Right cardiac atrium (tissue), 5 donors: ENCODE measurements around the gene DNMT3A. TPM values are rescaled to one million over a fixed set of nuclear protein-coding genes. Genes with fewer than 3 reads are reported as not detected.

Source experiments
- ATAC-seq, 2 donors: fragments of 200-7000 bp; cut with Tn5 transposase; one replicate each; pipeline versions ENCODE4 v1.8.0 to v1.9.1; 2020; ENCODE audit warnings: moderate library complexity in 2 of 2, mild to moderate bottlenecking in 1 of 2
- DNase-seq, 3 donors: peaks; one replicate each; pipeline ENCODE4 v3.0.0-alpha.2; 2020
- H3K27ac ChIP-seq: one replicate; pipeline ENCODE4 v1.5.1; 2013; ENCODE audit warnings: mild to moderate bottlenecking, low read length, control low read depth, moderate library complexity
- H3K27me3 ChIP-seq: one replicate; pipeline ENCODE4 v1.6.1; 2013; ENCODE audit not compliant: control insufficient read depth, insufficient read depth
- H3K4me1 ChIP-seq: one replicate; pipeline ENCODE4 v1.6.1; 2013; ENCODE audit warnings: low read length; ENCODE audit not compliant: control insufficient read depth, insufficient read depth
- H3K4me3 ChIP-seq: one replicate; pipeline ENCODE4 v1.5.1; 2013; ENCODE audit warnings: low read length, control low read depth
- H3K9me3 ChIP-seq: one replicate; pipeline ENCODE4 v1.6.1; 2013; ENCODE audit warnings: low read length; ENCODE audit not compliant: control insufficient read depth
- WGBS: extraction: QIAGEN DNeasy Blood & Tissue Kit; methylation state at CpG from one replicate; pipeline ENCODE4 v1.1.7; 2013; 5-methylcytosine and 5-hydroxymethylcytosine counted together
- intact Hi-C, 4 donors: fragments of 100-400 bp; cut with DNase I; formaldehyde crosslinking; loops; one replicate each; pipeline versions ENCODE4 v1.11.0 to v1.14.0; 2022 to 2023
- polyA plus RNA-seq: library from polyadenylated mRNA; stranded (reverse); fragments of 200-250 nt; gene quantifications from one replicate; pipeline ENCODE4 v1.2.3, GENCODE V29; 2013
- total RNA-seq, 4 donors: library from RNA; stranded (reverse); fragmentation: NEBNext Ultra II Directional; extraction: Animal tissue kit (Norgen Biotek cat#: 25700); gene quantifications; one replicate each; pipeline ENCODE4 v1.2.1, GENCODE V29; 2021
- donor health status: healthy with polysubstance abuse.
- donor health status: DM: no; HTN: yes; CAD: no.
- donor health status: DM: no; HTN: no; CAD: no.
- donor health status: DM: no; HTN: yes; CAD: no; lungs with severe emphysema.
- donor health status: DM: yes; HTN: yes; CAD: no.

The DNMT3A gene
- total and polyA plus RNA-seq, 5 donors: 9.9 to 22.9 (median 20.2) TPM

DNA sequence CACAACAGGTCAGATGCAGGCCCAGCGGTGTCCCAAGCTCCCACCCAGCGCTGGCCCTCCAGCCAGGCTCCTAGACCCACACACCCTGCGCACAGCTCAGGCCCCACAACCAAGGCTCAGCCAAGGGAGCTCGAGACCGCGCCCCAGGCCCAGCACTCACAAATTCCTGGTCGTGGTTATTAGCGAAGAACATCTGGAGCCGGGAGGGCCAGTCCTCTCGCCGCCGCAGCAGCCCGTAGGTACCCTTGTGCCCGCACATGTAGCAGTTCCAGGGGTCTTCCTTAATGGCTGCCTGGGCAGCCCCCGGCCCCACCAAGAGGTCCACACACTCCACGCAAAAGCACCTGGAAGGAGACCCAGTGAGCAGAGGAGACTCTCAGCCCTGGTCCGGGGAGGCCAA lies 97.7 kb downstream of the DNMT3A start:
- ATAC-seq (no peak), DNase-seq (peak in 1 of 3 donors; percentile 45)
- H3K4me1 ChIP-seq: no peaks in the 10 kb centered on the region
- H3K4me3 ChIP-seq: no peak overlapping the region
- 96% methylated on average over 17 of the region's 17 CpGs for WGBS
- H3K27ac ChIP-seq: no peak overlapping the region
- intact Hi-C loops: no loop called here
- no peaks in the 10 kb centered on the region for H3K27me3 ChIP-seq
- H3K9me3 ChIP-seq: no peaks in the 10 kb centered on the region

GRCh38 chr2:25241452-25241851 lies 100.3 kb downstream of the DNMT3A start:
- 96% methylated on average over 13 of the region's 13 CpGs for WGBS
- no peaks in the 10 kb centered on the region for H3K4me1 ChIP-seq
- ATAC-seq (no peak), DNase-seq (peak in 1 of 3 donors; percentile 39)
- no peaks in the 10 kb centered on the region for H3K27me3 ChIP-seq
- intact Hi-C loops: no loop called here
- H3K4me3 ChIP-seq: no peak overlapping the region
- H3K9me3 ChIP-seq: no peaks in the 10 kb centered on the region
- H3K27ac ChIP-seq: no peak overlapping the region

GRCh38 chr2:25240636-25241035 lies 101.1 kb downstream of the DNMT3A start:
- no peak overlapping the region for H3K4me3 ChIP-seq
- no peaks in the 10 kb centered on the region for H3K27me3 ChIP-seq
- no peak for DNase-seq
- H3K4me1 ChIP-seq: no peaks in the 10 kb centered on the region
- H3K9me3 ChIP-seq: no peaks in the 10 kb centered on the region
- 64% methylated on average over 9 of the region's 9 CpGs for WGBS
- no peak for ATAC-seq
- H3K27ac ChIP-seq: no peak overlapping the region
- intact Hi-C loops: no loop called here

- H3K27me3 ChIP-seq: no peaks in the 10 kb centered on the region
- intact Hi-C loops: no loop called here
- no peaks in the 10 kb centered on the region for H3K9me3 ChIP-seq
- ATAC-seq: no peak
- H3K4me3 ChIP-seq: no peak overlapping the region
- 85% methylated on average over 9 of the region's 9 CpGs for WGBS
- peak in 1 of 3 donors; percentile 5 for DNase-seq
- H3K4me1 ChIP-seq: no peaks in the 10 kb centered on the region
- no peak overlapping the region for H3K27ac ChIP-seq
These were observed 102.8 kb downstream of the DNMT3A start for GRCh38 chr2:25238920-25239319.

DNA sequence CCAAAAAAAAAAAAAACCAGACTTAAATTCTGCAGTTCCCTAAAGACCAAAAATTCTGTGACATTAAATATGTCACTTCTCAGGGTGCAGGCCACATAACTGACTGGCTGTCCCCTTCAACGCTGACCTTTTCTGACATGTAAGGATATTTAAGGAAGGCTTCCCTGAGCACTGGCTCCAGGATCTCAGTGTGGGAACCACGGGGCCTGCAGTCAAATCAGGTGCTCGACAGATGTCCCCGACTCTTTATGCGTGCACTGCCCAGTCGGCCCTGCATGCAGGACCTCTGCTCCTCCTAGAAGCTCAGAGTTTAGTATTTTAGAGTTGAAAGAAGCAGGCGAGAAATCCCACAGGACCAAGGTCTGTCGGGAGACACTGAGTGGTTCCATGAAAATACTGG lies 104.0 kb downstream of the DNMT3A start:
- no peak overlapping the region for H3K27ac ChIP-seq
- H3K9me3 ChIP-seq: no peaks in the 10 kb centered on the region
- no peak overlapping the region for H3K4me3 ChIP-seq
- no peaks in the 10 kb centered on the region for H3K4me1 ChIP-seq
- ATAC-seq (no peak), DNase-seq (peak in 1 of 3 donors; percentile 21)
- WGBS: 78% methylated on average over 8 of the region's 8 CpGs
- intact Hi-C loops: no loop called here
- no peaks in the 10 kb centered on the region for H3K27me3 ChIP-seq

GRCh38 chr2:25236736-25237135 lies 105.0 kb downstream of the DNMT3A start:
- ATAC-seq (peak in 1 of 2 donors; percentile 15), DNase-seq (no peak)
- no peaks in the 10 kb centered on the region for H3K27me3 ChIP-seq
- WGBS: 63% methylated on average over 8 of the region's 8 CpGs
- no peak overlapping the region for H3K27ac ChIP-seq
- no peak overlapping the region for H3K4me3 ChIP-seq
- H3K4me1 ChIP-seq: no peaks in the 10 kb centered on the region
- no peaks in the 10 kb centered on the region for H3K9me3 ChIP-seq
- intact Hi-C loops: no loop called here

GRCh38 chr2:25234738-25235137 lies 107.0 kb downstream of the DNMT3A start:
- no peak for ATAC-seq
- H3K4me3 ChIP-seq: no peak overlapping the region
- 79% methylated on average over 8 of the region's 8 CpGs for WGBS
- no peaks in the 10 kb centered on the region for H3K9me3 ChIP-seq
- no peak for DNase-seq
- intact Hi-C loops: no loop called here
- H3K27ac ChIP-seq: no peak overlapping the region
- H3K27me3 ChIP-seq: no peaks in the 10 kb centered on the region
- no peaks in the 10 kb centered on the region for H3K4me1 ChIP-seq

DNA sequence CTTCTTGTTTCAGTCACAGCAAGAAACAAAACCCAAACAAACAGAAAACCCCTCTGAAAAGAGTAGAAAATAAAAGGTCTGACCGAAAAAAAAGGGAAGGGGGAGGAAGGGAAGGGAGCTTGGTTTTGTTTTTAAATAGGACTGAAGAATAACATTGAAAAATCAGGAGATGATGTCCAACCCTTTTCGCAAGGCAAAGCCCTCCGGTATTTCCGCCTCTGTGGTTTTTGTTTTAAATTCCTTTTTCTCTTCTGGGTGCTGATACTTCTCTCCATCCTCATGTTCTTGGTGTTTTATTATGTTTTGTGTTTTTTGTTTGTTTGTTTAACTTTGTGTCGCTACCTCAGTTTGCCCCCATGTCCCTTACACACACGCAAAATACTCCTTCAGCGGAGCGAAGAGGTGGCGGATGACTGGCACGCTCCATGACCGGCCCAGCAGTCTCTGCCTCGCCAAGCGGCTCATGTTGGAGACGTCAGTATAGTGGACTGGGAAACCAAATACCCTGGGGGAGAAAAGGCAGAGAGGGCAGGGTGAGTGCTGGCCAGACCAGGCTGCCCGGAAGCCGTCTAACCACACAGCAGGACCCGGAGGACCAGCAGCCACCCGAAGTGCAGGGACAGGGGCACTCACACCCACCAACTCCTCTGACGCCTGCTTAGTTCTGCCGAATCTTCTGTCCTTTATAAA lies 107.7 kb downstream of the DNMT3A start:
- Histone ChIP-seq H3K4me1 (peaks cover under 1% of the 10 kb centered on the region), H3K27ac (no peak overlapping the region), H3K9me3 (no peaks in the 10 kb centered on the region), H3K27me3 (no peaks in the 10 kb centered on the region), H3K4me3 (no peak overlapping the region)
- 88% methylated on average over 20 of the region's 20 CpGs for whole genome bisulfite sequencing
- DNase-seq: no peak
- intact Hi-C loops: no loop called here
- ATAC-seq: no peak

GRCh38 chr2:25232248-25232825 lies 109.4 kb downstream of the DNMT3A start:
- 80% methylated on average over 12 of the region's 12 CpGs for WGBS
- Histone ChIP-seq H3K27ac (no peak overlapping the region), H3K4me1 (peaks cover 3% of the 10 kb centered on the region), H3K4me3 (no peak overlapping the region), H3K9me3 (no peaks in the 10 kb centered on the region), H3K27me3 (no peaks in the 10 kb centered on the region)
- DNase-seq (no peak), ATAC-seq (no peak)
- intact Hi-C loops: no loop called here

DNA sequence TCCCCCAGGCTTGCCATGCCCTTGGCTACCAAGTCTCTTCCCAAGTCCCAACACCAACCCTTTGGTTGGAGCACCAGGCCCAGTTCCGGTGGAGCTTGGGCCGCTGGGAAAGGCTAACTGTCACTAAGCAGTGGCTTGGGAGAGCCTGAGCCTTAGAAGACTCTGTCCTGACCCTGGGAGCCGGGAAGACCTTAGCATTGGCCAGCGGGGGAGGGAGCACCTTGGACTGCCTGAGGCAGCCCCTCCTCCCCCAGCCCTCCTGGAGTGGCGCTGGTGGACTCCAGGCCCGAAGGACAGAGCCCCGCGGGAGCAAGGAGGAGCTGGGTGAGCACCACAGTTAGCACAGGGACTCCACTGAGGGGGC lies 110.8 kb downstream of the DNMT3A start:
- H3K4me1 ChIP-seq: peaks cover 3% of the 10 kb centered on the region
- ATAC-seq (peak in 1 of 2 donors; percentile 12), DNase-seq (no peak)
- H3K9me3 ChIP-seq: no peaks in the 10 kb centered on the region
- no peak overlapping the region for H3K4me3 ChIP-seq
- no peaks in the 10 kb centered on the region for H3K27me3 ChIP-seq
- intact Hi-C loops: no loop called here
- H3K27ac ChIP-seq: no peak overlapping the region
- 66% methylated on average over 8 of the region's 8 CpGs for WGBS

DNA sequence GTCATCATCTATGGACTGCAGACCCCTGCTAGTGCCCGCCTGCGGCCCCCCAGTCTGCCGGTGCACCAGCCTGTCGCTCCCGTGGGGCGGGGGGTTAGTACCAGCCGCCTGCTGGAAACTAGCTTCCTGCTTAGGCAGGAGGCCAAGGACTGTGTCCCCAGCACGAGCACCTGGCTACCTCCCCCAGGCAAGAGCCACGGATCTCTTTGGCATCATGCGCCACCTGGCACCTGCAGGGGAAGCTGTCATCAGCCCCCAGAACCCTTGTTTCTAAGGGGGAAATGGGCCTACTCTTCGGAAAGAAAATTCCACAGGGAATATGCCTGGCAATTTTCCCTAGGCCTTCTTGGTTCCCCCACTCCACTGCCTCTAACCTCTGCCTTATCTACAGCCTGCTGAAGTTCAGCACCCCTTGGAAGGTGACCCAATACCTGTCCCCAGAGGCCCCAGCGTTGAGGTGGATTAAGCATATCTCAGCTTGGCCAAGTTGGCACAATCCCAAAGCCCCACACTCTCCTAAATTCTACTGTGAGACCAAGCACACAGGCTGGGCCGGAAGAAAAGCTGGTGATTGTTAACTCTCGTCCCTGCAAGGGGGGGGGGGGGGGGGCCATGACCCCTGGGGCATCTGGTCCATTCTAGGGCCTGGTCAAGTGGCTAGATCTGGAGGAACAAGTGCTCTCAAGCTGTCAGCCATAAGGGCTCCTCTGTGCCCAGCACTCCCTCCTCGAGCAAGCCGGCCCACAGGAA lies 111.4 kb downstream of the DNMT3A start:
- Histone ChIP-seq H3K27me3 (no peaks in the 10 kb centered on the region), H3K4me3 (no peak overlapping the region), H3K27ac (no peak overlapping the region), H3K9me3 (no peaks in the 10 kb centered on the region), H3K4me1 (peaks cover 3% of the 10 kb centered on the region)
- ATAC-seq (no peak), DNase-seq (no peak)
- intact Hi-C loops: no loop called here
- WGBS: 51% methylated on average over 16 of the region's 16 CpGs
